Panc1 (cell line): Measurements from ENCODE around the gene SUMF2. TPM values are rescaled to one million over a fixed set of nuclear protein-coding genes. Genes with fewer than 3 reads are reported as not detected.
"Not testable (repeated sequence)": the region's sequence is repeated elsewhere in the genome, so short reads cannot be mapped to it uniquely, and the experiment has no call there.

Experiments used
- ATAC-seq: fragments of 200-7000 bp; cut with Tn5 transposase; 2 replicates; pipeline ENCODE4 v1.9.1; 2020; ENCODE audit warnings: mild to moderate bottlenecking, moderate library complexity
- BruUV-seq: library from RNA; stranded (reverse); fragments of 400-500 nt; replicated peaks from 2 replicates; lab custom pipeline; 2021; lab: Mats Ljungman, UMichigan
- CTCF ChIA-PET: fragments of 300-600 bp; sonication (Branson Sonifier 250); formaldehyde crosslinking; loops from one replicate; lab custom pipeline; 2022; ENCODE audit warnings: antibody characterized with exemption; lab: Charles Lee
- POLR2A ChIA-PET: fragments of 300-600 bp; sonication (Branson Sonifier 250); formaldehyde crosslinking; loops from one replicate; lab custom pipeline; 2022; ENCODE audit warnings: antibody characterized with exemption; lab: Charles Lee
- DNase-seq: peaks from one replicate; pipeline ENCODE4 v3.0.0-alpha.2; 2010; ENCODE audit warnings: low read depth, low spot score
- H3K27ac ChIP-seq: 2 replicates; pipeline ENCODE4 v1.5.1; 2011; ENCODE audit warnings: mild to moderate bottlenecking, low read length, inconsistent platforms
- H3K27me3 ChIP-seq: fragments of 200-500 bp; sonication (Bioruptor generic); 2 replicates; pipeline ENCODE4 v1.6.0; 2014; ENCODE audit warnings: low read length, inconsistent platforms; ENCODE audit not compliant: control insufficient read depth, insufficient read depth
- H3K36me3 ChIP-seq: fragments of 200-500 bp; sonication (Bioruptor generic); 2 replicates; pipeline ENCODE4 v1.5.1; 2014; ENCODE audit warnings: inconsistent platforms, mild to moderate bottlenecking, low read length, moderate library complexity; ENCODE audit not compliant: control insufficient read depth, insufficient read depth
- H3K4me1 ChIP-seq: 2 replicates; pipeline ENCODE4 v1.5.1; 2011; ENCODE audit warnings: inconsistent platforms, mild to moderate bottlenecking, low read length, moderate library complexity; ENCODE audit not compliant: control insufficient read depth, insufficient read depth
- H3K4me3 ChIP-seq, 2 experiments: 2 replicates each; pipeline ENCODE4 v1.5.1; 2011 to 2012; ENCODE audit warnings: low read depth in 2 of 2, low read length in 2 of 2, mild to moderate bottlenecking in 2 of 2, inconsistent platforms in 1 of 2, moderate library complexity in 1 of 2
- H3K9me3 ChIP-seq: fragments of 200-500 bp; sonication (Bioruptor generic); 2 replicates; pipeline ENCODE4 v1.5.1; 2014; ENCODE audit warnings: low read depth, mild to moderate bottlenecking, inconsistent platforms, low read length, moderate library complexity; ENCODE audit not compliant: control insufficient read depth, insufficient read depth
- POLR2AphosphoS5 ChIP-seq: IDR thresholded peaks from 2 replicates; pipeline ENCODE4 v1.6.1; 2012; ENCODE audit warnings: mild to moderate bottlenecking, low read depth, low read length, moderate library complexity
- REST ChIP-seq, 2 experiments: IDR thresholded peaks; 2 replicates each; pipeline ENCODE4 v1.6.1; 2011 to 2012; ENCODE audit warnings: low read depth in 2 of 2, control low read depth in 1 of 2, low read length in 1 of 2, mild to moderate bottlenecking in 1 of 2, moderate library complexity in 1 of 2; ENCODE audit not compliant: insufficient read depth in 1 of 2
- SIN3A ChIP-seq: IDR thresholded peaks from 2 replicates; pipeline ENCODE4 v1.6.1; 2012; ENCODE audit warnings: low read depth, mild to moderate bottlenecking, low read length, moderate library complexity, borderline replicate concordance; ENCODE audit not compliant: insufficient read depth
- TCF7L2 ChIP-seq: IDR thresholded peaks from 2 replicates; pipeline ENCODE4 v1.6.1; 2011; ENCODE audit warnings: mild to moderate bottlenecking, low read depth, low read length, inconsistent platforms
- in situ Hi-C: cut with HindIII; loops from 2 replicates; pipeline ENCODE4 v1.10.0; 2016; ENCODE audit warnings: low sequenced_read_pairs, low pct_unique_long_range_greater_than_20kb
- intact Hi-C: fragments of 100-400 bp; cut with micrococcal nuclease; formaldehyde crosslinking; loops from one replicate; pipeline ENCODE4 v1.10.0; 2022; ENCODE audit not compliant: unreplicated experiment
- total RNA-seq: library from RNA; stranded (reverse); gene quantifications from one replicate; pipeline ENCODE4 v1.2.1, GENCODE V29; 2021; ENCODE audit not compliant: unreplicated experiment
- TF ChIP-seq, protein P1 (sequence below): fragments of 450-650 bp; IDR thresholded peaks from 2 replicates; pipeline ENCODE4 v1.5.1; 2017; ENCODE audit warnings: mild to moderate bottlenecking

Gene SUMF2
- total RNA-seq, 1 experiment from 2014 or later: 156 TPM

- ChIA-PET POLR2A (no interaction called here), CTCF (no interaction called here)
- Histone ChIP-seq H3K4me3 (no peak overlapping the region), H3K27me3 (no peaks in the 10 kb centered on the region), H3K27ac (no peak overlapping the region), H3K9me3 (no peaks in the 10 kb centered on the region), H3K4me1 (peaks cover 9% of the 10 kb centered on the region; the same call in 1 of the 2 replicates), H3K36me3 (peaks cover 15% of the 10 kb centered on the region)
- TF ChIP-seq REST (IDR thresholded peaks at IDR 0.05; ENCODE audit: insufficient read depth in 1 of 2, low read depth in 2 of 2, low read length in 1 of 2): no peak
- TF ChIP-seq POLR2AphosphoS5: no peak
- TF ChIP-seq SIN3A: no peak
- TF ChIP-seq TCF7L2: no peak
- TF ChIP-seq, protein P1, sequence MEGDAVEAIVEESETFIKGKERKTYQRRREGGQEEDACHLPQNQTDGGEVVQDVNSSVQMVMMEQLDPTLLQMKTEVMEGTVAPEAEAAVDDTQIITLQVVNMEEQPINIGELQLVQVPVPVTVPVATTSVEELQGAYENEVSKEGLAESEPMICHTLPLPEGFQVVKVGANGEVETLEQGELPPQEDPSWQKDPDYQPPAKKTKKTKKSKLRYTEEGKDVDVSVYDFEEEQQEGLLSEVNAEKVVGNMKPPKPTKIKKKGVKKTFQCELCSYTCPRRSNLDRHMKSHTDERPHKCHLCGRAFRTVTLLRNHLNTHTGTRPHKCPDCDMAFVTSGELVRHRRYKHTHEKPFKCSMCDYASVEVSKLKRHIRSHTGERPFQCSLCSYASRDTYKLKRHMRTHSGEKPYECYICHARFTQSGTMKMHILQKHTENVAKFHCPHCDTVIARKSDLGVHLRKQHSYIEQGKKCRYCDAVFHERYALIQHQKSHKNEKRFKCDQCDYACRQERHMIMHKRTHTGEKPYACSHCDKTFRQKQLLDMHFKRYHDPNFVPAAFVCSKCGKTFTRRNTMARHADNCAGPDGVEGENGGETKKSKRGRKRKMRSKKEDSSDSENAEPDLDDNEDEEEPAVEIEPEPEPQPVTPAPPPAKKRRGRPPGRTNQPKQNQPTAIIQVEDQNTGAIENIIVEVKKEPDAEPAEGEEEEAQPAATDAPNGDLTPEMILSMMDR: no peak
- BruUV-seq: no TSS peak
- no peak for DNase-seq
- in situ Hi-C loops (no loop called here), intact Hi-C loops (no loop called here)
- ATAC-seq: peak; percentile 32; the same call in 1 of the 2 replicates
Observed at GRCh38 chr7:56097700-56098099, 33.6 kb downstream of the SUMF2 start.

DNA sequence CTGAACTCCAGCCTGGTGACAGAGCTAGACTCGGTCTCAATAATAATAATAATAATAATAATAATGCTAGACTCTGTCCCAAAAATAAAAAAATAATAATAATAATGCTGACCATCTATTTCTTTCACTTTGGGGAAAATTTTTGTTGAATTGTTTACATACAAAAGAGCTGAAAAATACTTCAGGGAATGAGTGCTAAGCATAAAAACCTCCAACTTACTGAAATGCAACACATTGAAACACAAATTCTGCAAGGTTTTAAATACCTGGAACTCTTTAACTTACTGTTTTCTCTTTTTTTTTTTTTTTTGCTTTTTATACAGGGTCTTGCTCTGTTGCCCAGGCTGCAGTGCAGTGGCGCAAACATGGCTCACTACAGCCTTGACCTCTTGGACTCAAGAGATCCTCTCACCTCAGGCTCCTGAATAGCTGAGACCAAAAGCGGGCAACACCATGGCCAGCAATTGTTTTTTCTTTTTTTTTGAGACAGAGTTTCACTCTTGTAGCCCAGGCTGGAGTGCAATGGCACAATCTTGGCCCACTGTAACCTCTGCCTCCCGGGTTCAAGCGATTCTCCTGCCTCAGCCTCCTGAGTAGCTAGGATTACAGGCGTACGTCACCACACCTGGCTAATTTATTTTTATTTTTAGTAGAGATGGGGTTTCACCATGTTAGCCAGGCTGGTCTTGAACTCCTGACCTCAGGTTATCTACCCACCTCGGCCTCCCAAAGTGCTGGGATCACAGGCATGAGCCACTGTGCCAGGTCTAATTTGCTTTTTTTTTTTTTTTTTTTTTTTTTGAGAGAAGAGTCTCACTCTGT lies 34.3 kb downstream of the SUMF2 start:
- intact Hi-C loops, H3K27me3 ChIP-seq, H3K4me3 ChIP-seq, H3K4me1 ChIP-seq, ATAC-seq, H3K9me3 ChIP-seq, BruUV-seq, H3K27ac ChIP-seq, DNase-seq, in situ Hi-C loops: not testable (repeated sequence)
- POLR2A ChIA-PET: interaction anchor here (0.7 kb wide), 1 partner anchor 365 kb away, joined by 5 read pairs; no protein-coding TSS in a partner anchor
- CTCF ChIA-PET: interaction anchor here (0.6 kb wide), 1 partner anchor 47 kb away, joined by 3 read pairs; the partner anchor contains the start of genes CCT6A and PSPH
- peaks cover 19% of the 10 kb centered on the region for H3K36me3 ChIP-seq

GRCh38 chr7:56099653-56100052 lies 35.6 kb downstream of the SUMF2 start:
- TF ChIP-seq, protein P1: no peak
- no peak for TF ChIP-seq SIN3A
- TF ChIP-seq REST (IDR thresholded peaks at IDR 0.05; ENCODE audit: insufficient read depth in 1 of 2, low read depth in 2 of 2, low read length in 1 of 2): no peak
- no peak for TF ChIP-seq POLR2AphosphoS5
- ChIA-PET CTCF (no interaction called here), POLR2A (no interaction called here)
- intact Hi-C loops: no loop called here
- no peak for ATAC-seq
- H3K9me3 ChIP-seq: no peaks in the 10 kb centered on the region
- 0 out of 2 replicates have a peak, but pooled peaks cover 3% of the 10 kb centered on the region for H3K4me1 ChIP-seq
- H3K27ac ChIP-seq: no peak overlapping the region
- in situ Hi-C loops: no loop called here
- no peak overlapping the region for H3K4me3 ChIP-seq
- BruUV-seq: no TSS peak
- no peak for DNase-seq
- peaks cover 26% of the 10 kb centered on the region for H3K36me3 ChIP-seq
- no peaks in the 10 kb centered on the region for H3K27me3 ChIP-seq
